ENCODE data around the gene COL6A1. TPM values are rescaled to one million over a fixed set of nuclear protein-coding genes. Genes with fewer than 3 reads are reported as not detected.

COL6A1 gene
- total RNA-seq, 1 experiment from 2014 or later, result 193 TPM

DNA sequence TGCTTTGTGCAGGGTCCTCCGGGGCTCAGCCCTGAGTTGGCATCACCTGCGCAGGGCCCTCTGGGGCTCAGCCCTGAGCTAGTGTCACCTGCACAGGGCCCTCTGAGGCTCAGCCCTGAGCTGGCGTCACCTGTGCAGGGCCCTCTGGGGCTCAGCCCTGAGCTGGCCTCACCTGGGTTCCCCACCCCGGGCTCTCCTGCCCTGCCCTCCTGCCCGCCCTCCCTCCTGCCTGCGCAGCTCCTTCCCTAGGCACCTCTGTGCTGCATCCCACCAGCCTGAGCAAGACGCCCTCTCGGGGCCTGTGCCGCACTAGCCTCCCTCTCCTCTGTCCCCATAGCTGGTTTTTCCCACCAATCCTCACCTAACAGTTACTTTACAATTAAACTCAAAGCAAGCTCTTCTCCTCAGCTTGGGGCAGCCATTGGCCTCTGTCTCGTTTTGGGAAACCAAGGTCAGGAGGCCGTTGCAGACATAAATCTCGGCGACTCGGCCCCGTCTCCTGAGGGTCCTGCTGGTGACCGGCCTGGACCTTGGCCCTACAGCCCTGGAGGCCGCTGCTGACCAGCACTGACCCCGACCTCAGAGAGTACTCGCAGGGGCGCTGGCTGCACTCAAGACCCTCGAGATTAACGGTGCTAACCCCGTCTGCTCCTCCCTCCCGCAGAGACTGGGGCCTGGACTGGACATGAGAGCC is 22.7 kb downstream of the COL6A1 start:
- no peak overlapping the region for H3K4ac ChIP-seq (ENCODE audit: low read depth, low read length)
- H3K36me3 Mint-ChIP-seq (ENCODE audit: insufficient read depth in 1 of 3, low read depth in 3 of 3), result peaks cover 10 to 24% (median 20%) of the 10 kb centered on the region in 3 experiments

More for the DNA sequence above, 22.7 kb downstream of the COL6A1 start:
- no peaks in the 10 kb centered on the region for H3K27me3 Mint-ChIP-seq (ENCODE audit: low read depth)
- H3K18ac ChIP-seq (ENCODE audit: insufficient read length, low read depth, low read length), result no peak overlapping the region
- no peak overlapping the region for H2BK20ac ChIP-seq (ENCODE audit: low read depth, low read length, poor library complexity, severe bottlenecking)
- H2BK12ac ChIP-seq (ENCODE audit: insufficient read length, low read depth, low read length), result no peak overlapping the region
- H2AK5ac ChIP-seq (ENCODE audit: insufficient read length, low read length), result no peak overlapping the region
- H3K9me3 Mint-ChIP-seq, result peaks cover 5 to 8% of the 10 kb centered on the region in 2 experiments; a peak in 4 of 5 replicates
- H3K23ac ChIP-seq (ENCODE audit: insufficient read length, low read depth, low read length), result no peak overlapping the region
- DNase-seq, result peak; percentile 24
- H3K79me2 ChIP-seq (ENCODE audit: insufficient read depth, low read length), result no peaks in the 10 kb centered on the region
- no peak overlapping the region for H4K5ac ChIP-seq (ENCODE audit: insufficient read length, low read depth, low read length)
- no peaks in the 10 kb centered on the region for H4K20me1 ChIP-seq (ENCODE audit: control insufficient read depth, insufficient read depth, insufficient read length)
- no peaks in the 10 kb centered on the region for H3K4me1 ChIP-seq (ENCODE audit: insufficient read depth, low read length)
- no peaks in the 10 kb centered on the region for H3K79me1 ChIP-seq (ENCODE audit: insufficient read depth, low read depth, low read length, poor library complexity, severe bottlenecking)
- no peak overlapping the region for H3K27ac ChIP-seq (ENCODE audit: insufficient read length, low read depth, low read length)
- H3K4me2 ChIP-seq (ENCODE audit: insufficient read depth, insufficient read length, low read length), result no peak overlapping the region
- no peaks in the 10 kb centered on the region for H3K4me1 Mint-ChIP-seq
- H4K8ac ChIP-seq (replicated peaks; ENCODE audit: insufficient read length, low read depth, low read length), result no peak overlapping the region
- no peak overlapping the region for H3K9ac ChIP-seq (ENCODE audit: extremely low read depth, insufficient read length, low read length)
- no peak overlapping the region for H2BK120ac ChIP-seq (ENCODE audit: low read depth, low read length, poor library complexity, severe bottlenecking)
- TF ChIP-seq, protein P1, sequence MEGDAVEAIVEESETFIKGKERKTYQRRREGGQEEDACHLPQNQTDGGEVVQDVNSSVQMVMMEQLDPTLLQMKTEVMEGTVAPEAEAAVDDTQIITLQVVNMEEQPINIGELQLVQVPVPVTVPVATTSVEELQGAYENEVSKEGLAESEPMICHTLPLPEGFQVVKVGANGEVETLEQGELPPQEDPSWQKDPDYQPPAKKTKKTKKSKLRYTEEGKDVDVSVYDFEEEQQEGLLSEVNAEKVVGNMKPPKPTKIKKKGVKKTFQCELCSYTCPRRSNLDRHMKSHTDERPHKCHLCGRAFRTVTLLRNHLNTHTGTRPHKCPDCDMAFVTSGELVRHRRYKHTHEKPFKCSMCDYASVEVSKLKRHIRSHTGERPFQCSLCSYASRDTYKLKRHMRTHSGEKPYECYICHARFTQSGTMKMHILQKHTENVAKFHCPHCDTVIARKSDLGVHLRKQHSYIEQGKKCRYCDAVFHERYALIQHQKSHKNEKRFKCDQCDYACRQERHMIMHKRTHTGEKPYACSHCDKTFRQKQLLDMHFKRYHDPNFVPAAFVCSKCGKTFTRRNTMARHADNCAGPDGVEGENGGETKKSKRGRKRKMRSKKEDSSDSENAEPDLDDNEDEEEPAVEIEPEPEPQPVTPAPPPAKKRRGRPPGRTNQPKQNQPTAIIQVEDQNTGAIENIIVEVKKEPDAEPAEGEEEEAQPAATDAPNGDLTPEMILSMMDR (conservative IDR thresholded peaks at IDR 0.05), result no peak
- no peak overlapping the region for H2AFZ ChIP-seq (ENCODE audit: low read length)
- no peak overlapping the region for H2BK15ac ChIP-seq (ENCODE audit: low read depth, low read length)
- no peaks in the 10 kb centered on the region for H3K9me3 ChIP-seq (ENCODE audit: control insufficient read depth, low read depth, low read length)
- no peak overlapping the region for H3K4me3 Mint-ChIP-seq
- H3K23me2 ChIP-seq (ENCODE audit: insufficient read length, low read depth, low read length, poor library complexity, severe bottlenecking), result no peaks in the 10 kb centered on the region
- H3T11ph ChIP-seq (ENCODE audit: low read length), result no peak overlapping the region
- H3K56ac ChIP-seq (ENCODE audit: insufficient read length, low read depth, low read length), result no peak overlapping the region
- H3K27ac Mint-ChIP-seq, result peak overlapping the region in 2 of 3 experiments; percentile 10 to 45; a peak in 2 of 7 replicates
- no peaks in the 10 kb centered on the region for H3K27me3 ChIP-seq (ENCODE audit: insufficient read depth, low read length)
- no CpG with 5 or more reads among the region's 24 CpGs for WGBS (ENCODE audit: extremely low coverage, insufficient read length, low lambda C conversion rate)
- no peak overlapping the region for H2BK5ac ChIP-seq (ENCODE audit: insufficient read length, low read length)
- no peak overlapping the region for H3K14ac ChIP-seq (ENCODE audit: insufficient read depth, low read length)
- no peak overlapping the region for H4K91ac ChIP-seq (ENCODE audit: insufficient read length, low read depth, low read length)
